HG02840 (cell line): Measurements from ENCODE around the gene MAST2.
"Not testable (repeated sequence)": the region's sequence is repeated elsewhere in the genome, so short reads cannot be mapped to it uniquely, and the experiment has no call there.

Experiments
- ATAC-seq: cut with Tn5 transposase; IDR thresholded peaks from one replicate; pipeline ENCODE4 v1.9.1; 2021; ENCODE audit warnings: mild to moderate bottlenecking, moderate library complexity, moderate number of reproducible peaks; ENCODE audit not compliant: unreplicated experiment, low FRiP score

MAST2 gene

GRCh38 chr1:45930258-45931150 is 127.1 kb downstream of the MAST2 start:
- ATAC-seq: no peak

- not testable (repeated sequence) for ATAC-seq
Observed at GRCh38 chr1:45932205-45932604, 128.8 kb downstream of the MAST2 start.

GRCh38 chr1:45934947-45935346 is 131.5 kb downstream of the MAST2 start:
- ATAC-seq: no peak

GRCh38 chr1:45938029-45938428 is 134.6 kb downstream of the MAST2 start:
- no peak for ATAC-seq

GRCh38 chr1:45942411-45942810 is 139.0 kb downstream of the MAST2 start:
- ATAC-seq: no peak

GRCh38 chr1:45943185-45943584 is 139.8 kb downstream of the MAST2 start:
- ATAC-seq: no peak

GRCh38 chr1:45945426-45945825 is 142.0 kb downstream of the MAST2 start:
- ATAC-seq: no peak

GRCh38 chr1:45949462-45949861 is 146.1 kb downstream of the MAST2 start:
- not testable (repeated sequence) for ATAC-seq

- no peak for ATAC-seq
Observed at GRCh38 chr1:45952072-45952471, 148.7 kb downstream of the MAST2 start.

GRCh38 chr1:45953934-45954847 is 150.8 kb downstream of the MAST2 start:
- ATAC-seq: no peak

- ATAC-seq: no peak
Observed at GRCh38 chr1:45957684-45958083, 154.3 kb downstream of the MAST2 start.

- ATAC-seq: no peak
Observed at GRCh38 chr1:45958317-45958716, 154.9 kb downstream of the MAST2 start.

GRCh38 chr1:45960930-45961715 is 157.7 kb downstream of the MAST2 start:
- ATAC-seq: no peak

- not testable (repeated sequence) for ATAC-seq
Observed at GRCh38 chr1:45961936-45962335, 158.5 kb downstream of the MAST2 start.

GRCh38 chr1:45968941-45969666 is 165.7 kb downstream of the MAST2 start:
- ATAC-seq: no peak

- no peak for ATAC-seq
Observed at GRCh38 chr1:45969866-45970265, 166.5 kb downstream of the MAST2 start.

GRCh38 chr1:45971335-45971734 is 167.9 kb downstream of the MAST2 start:
- no peak for ATAC-seq

- no peak for ATAC-seq
Observed at GRCh38 chr1:45971922-45972531, 168.6 kb downstream of the MAST2 start.

GRCh38 chr1:45972621-45973020 is 169.2 kb downstream of the MAST2 start:
- ATAC-seq: no peak
